ENCODE measurements around the gene ZBTB48.

ZBTB48 gene

GRCh38 chr1:6572653-6573383 lies 7.0 kb upstream of the ZBTB48 start:
- in situ Hi-C loops (cut with MboI; ENCODE audit: low sequenced_read_pairs) = no loop called here

DNA sequence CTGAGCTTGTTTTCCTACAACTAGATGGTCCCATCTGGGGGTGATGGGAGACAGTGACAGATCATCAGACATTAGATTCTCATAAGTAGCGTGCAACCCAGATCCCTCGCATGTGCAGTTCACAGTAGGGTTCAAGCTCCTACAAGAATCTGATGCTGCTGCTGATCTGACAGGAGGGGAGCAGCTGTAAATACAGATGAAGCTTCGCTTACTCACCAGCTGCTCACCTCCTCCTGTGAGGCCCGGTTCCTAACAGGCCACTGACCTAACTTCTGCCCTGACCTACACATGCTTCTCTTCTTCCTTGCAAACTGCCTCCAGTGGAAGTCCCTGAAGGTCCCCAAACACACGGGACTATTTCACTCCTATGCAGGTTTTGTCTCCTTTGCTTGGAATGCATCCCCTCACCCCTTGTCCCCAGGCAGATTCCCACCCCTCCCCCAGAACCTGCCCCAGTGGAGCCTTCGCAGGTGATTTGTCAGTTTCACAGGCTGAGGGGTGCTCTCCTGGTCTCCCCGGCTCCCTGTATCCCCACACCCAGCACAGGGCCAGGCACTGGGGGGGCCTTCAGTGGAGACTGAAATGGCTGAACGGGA lies 5.7 kb upstream of the ZBTB48 start:
- in situ Hi-C loops (cut with MboI; ENCODE audit: low sequenced_read_pairs) = no loop called here

GRCh38 chr1:6574818-6575217 lies 5.0 kb upstream of the ZBTB48 start:
- in situ Hi-C loops (cut with MboI; ENCODE audit: low sequenced_read_pairs) = no loop called here

GRCh38 chr1:6577831-6578525 lies 1.8 kb upstream of the ZBTB48 start:
- in situ Hi-C loops (cut with MboI; ENCODE audit: low sequenced_read_pairs) = no loop called here

DNA sequence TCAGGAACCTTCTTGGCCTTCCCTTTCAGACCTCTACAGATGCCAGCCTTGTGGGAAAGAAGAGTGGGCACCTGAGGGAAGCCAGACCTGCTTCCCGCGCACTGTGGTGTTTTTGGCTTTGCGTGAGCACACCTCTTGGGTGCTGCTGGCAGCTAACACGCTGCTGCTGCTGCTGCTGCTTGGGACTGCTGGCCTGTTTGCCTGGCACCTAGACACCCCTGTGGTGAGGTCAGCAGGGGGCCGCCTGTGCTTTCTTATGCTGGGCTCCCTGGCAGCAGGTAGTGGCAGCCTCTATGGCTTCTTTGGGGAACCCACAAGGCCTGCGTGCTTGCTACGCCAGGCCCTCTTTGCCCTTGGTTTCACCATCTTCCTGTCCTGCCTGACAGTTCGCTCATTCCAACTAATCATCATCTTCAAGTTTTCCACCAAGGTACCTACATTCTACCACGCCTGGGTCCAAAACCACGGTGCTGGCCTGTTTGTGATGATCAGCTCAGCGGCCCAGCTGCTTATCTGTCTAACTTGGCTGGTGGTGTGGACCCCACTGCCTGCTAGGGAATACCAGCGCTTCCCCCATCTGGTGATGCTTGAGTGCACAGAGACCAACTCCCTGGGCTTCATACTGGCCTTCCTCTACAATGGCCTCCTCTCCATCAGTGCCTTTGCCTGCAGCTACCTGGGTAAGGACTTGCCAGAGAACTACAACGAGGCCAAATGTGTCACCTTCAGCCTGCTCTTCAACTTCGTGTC lies 995 bp upstream of the ZBTB48 start:
- in situ Hi-C loops (cut with MboI; ENCODE audit: low sequenced_read_pairs) = no loop called here

- in situ Hi-C loops (cut with MboI; ENCODE audit: low sequenced_read_pairs) = no loop called here
These were observed 362 bp downstream of the ZBTB48 start for GRCh38 chr1:6580119-6580592.

- in situ Hi-C loops (cut with MboI; ENCODE audit: low sequenced_read_pairs) = no loop called here
These were observed 1.0 kb downstream of the ZBTB48 start for GRCh38 chr1:6580593-6581409.

DNA sequence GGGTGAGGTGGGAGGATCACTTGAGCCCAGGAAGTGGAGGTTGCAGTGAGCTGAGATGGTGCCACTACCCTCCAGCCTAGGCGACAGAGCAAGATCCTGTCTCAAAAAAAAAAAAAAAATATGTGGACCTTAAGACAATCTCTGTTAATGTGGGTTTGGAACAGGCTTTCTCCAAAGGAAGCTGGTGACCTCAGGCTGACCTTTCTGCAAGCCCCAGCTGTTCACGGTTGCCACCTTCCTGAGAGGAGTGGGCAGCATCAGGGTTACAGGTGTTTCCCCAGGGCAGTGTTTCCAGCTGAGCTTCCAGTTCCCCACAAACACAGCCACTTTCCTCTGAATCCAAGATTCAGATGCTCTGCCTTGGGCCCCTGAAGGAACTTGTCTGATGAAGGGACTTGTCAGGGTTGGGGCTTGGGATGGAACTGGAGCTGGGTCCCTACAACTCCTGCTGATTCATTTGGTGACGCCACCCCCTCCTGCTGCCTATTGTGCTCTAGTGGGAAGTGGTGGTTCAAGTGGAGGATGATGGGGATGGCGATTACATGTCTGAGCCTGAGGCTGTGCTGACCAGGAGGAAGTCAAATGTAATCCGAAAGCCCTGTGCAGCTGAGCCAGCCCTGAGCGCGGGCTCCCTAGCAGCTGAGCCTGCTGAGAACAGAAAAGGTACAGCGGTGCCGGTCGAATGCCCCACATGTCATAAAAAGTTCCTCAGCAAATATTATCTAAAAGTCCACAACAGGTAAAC lies 1.9 kb downstream of the ZBTB48 start:
- in situ Hi-C loops (cut with MboI; ENCODE audit: low sequenced_read_pairs) = no loop called here

- in situ Hi-C loops (cut with MboI; ENCODE audit: low sequenced_read_pairs) = no loop called here
These were observed 2.6 kb downstream of the ZBTB48 start for GRCh38 chr1:6582370-6582769.

DNA sequence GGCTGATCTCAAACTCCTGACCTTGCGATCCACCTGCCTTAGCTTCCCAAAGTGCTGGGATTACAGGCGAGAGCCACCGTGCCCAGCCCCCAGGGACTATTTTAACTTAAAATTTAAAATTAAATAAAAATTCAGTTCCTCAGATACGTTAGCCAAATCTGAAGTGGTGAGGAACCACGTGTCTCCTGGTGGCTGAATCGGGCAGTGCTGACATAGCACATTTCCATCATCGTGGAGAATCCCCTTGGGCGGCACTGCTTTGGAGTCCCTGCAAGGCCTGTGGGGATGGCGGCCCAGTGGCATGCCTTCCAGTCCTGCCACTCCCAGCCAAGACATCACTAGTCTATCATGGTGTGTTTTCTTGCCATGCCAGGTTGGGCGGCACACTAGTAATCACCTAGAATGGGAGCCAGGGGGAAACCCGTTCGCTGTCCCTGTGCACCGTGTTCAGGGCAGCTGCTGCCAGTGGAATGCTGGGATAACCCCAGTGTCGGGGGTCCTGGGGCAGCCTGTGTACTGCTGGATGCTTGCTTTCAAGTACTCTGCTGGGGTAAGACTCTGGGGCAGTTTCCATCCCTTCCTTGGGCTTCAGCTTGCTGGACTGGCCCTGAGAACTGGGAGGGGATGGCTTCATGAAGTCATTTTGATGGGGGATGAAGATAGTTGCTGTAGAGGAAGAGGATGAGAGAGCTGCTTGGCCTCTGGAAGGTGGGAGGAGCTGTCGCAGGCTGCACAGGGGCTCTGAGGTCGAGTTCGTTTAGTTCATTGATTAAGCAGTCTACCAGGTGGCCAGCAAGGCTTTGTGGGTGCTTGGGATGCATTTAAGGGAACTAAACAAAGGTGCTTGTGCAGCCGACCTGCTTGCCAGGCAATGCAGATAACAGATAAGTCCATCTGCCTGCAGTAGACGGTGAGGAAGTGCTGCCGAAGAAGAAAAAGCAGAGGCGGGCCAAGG lies 4.6 kb downstream of the ZBTB48 start:
- in situ Hi-C loops (cut with MboI; ENCODE audit: low sequenced_read_pairs) = no loop called here

GRCh38 chr1:6585081-6585722 lies 5.4 kb downstream of the ZBTB48 start:
- in situ Hi-C loops (cut with MboI; ENCODE audit: low sequenced_read_pairs) = no loop called here

GRCh38 chr1:6585841-6586240 lies 6.0 kb downstream of the ZBTB48 start:
- in situ Hi-C loops (cut with MboI; ENCODE audit: low sequenced_read_pairs) = no loop called here

DNA sequence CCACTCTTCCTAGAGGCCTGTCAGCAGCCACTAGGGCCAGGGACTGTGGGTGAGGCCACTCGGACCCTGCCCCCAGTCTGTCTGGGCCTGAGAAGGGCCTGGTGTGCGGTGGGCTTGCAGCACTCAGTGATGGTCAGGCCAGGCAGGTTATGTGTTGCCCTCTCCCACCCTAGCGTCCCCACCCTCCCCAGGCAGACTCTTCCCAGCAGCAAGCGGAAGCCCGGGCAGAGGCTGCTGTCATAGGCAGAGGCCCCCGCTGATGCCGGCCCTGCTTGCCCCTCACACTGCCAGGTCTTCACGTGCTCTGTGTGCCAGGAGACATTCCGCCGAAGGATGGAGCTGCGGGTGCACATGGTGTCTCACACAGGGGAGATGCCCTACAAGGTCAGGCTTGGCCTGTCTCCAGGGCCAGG lies 6.6 kb downstream of the ZBTB48 start:
- in situ Hi-C loops (cut with MboI; ENCODE audit: low sequenced_read_pairs) = no loop called here

GRCh38 chr1:6587261-6588005 lies 7.6 kb downstream of the ZBTB48 start:
- in situ Hi-C loops (cut with MboI; ENCODE audit: low sequenced_read_pairs) = no loop called here

DNA sequence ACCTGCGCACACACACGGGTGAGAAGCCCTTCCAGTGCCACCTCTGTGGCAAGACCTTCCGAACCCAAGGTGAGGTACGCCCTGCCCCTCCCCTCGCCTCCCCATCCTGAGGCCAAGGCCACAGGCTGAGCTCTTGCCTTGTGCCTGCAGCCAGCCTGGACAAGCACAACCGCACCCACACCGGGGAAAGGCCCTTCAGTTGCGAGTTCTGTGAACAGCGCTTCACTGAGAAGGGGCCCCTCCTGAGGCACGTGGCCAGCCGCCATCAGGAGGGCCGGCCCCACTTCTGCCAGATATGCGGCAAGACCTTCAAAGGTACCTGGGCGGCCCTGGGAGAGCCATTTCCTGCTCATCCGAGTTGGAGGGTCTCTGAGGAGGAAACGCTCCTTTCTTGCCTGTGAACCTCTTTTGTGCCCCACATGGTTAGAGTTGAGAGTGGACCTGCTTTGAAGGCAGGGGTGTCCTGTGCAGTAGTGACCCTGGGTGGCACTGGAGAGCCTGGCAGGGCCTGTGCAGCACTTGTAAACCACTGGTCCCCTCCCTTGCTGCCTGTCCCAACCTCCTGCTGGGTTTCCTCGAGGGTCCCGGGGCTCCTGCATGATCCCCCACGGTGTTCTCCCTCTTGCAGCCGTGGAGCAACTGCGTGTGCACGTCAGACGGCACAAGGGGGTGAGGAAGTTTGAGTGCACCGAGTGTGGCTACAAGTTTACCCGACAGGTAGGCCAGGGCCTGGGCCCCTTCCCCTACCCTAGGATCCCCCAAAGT lies 8.5 kb downstream of the ZBTB48 start:
- in situ Hi-C loops (cut with MboI; ENCODE audit: low sequenced_read_pairs) = no loop called here

GRCh38 chr1:6588893-6589520 lies 9.2 kb downstream of the ZBTB48 start:
- in situ Hi-C loops (cut with MboI; ENCODE audit: low sequenced_read_pairs) = no loop called here
